HUES48 (cell line): ENCODE results near the gene NCOA6.
"Not testable (repeated sequence)": the region's sequence is repeated elsewhere in the genome, so short reads cannot be mapped to it uniquely, and the experiment has no call there.

Source experiments
- H3K27ac ChIP-seq: one replicate; pipeline ENCODE4 v1.7.0; 2013; ENCODE audit warnings: low read depth, low read length, inconsistent platforms
- H3K27me3 ChIP-seq: 2 replicates; pipeline ENCODE4 v1.6.1; 2013; ENCODE audit warnings: mild to moderate bottlenecking, low read length; ENCODE audit not compliant: control insufficient read depth, insufficient read depth
- H3K36me3 ChIP-seq: 2 replicates; pipeline ENCODE4 v1.6.1; 2013; ENCODE audit warnings: low read length; ENCODE audit not compliant: control insufficient read depth, insufficient read depth
- H3K4me1 ChIP-seq: 2 replicates; pipeline ENCODE4 v1.6.1; 2013; ENCODE audit warnings: mild to moderate bottlenecking, low read length; ENCODE audit not compliant: control insufficient read depth, insufficient read depth
- H3K4me3 ChIP-seq: 2 replicates; pipeline ENCODE4 v1.5.1; 2013; ENCODE audit warnings: mild to moderate bottlenecking, low read depth, low read length
- H3K9ac ChIP-seq: 2 replicates; pipeline ENCODE4 v1.6.1; 2013; ENCODE audit warnings: mild to moderate bottlenecking, low read depth, low read length, moderate library complexity
- H3K9me3 ChIP-seq: 2 replicates; pipeline ENCODE4 v1.6.1; 2013; ENCODE audit warnings: low read length; ENCODE audit not compliant: control insufficient read depth, insufficient read depth

The NCOA6 gene

GRCh38 chr20:34719242-34720017 is 106.0 kb downstream of the NCOA6 start:
- H3K9ac ChIP-seq, H3K4me3 ChIP-seq, H3K27me3 ChIP-seq, H3K27ac ChIP-seq, H3K9me3 ChIP-seq, H3K4me1 ChIP-seq, H3K36me3 ChIP-seq: not testable (repeated sequence)

GRCh38 chr20:34717230-34718095 is 108.0 kb downstream of the NCOA6 start:
- no peaks in the 10 kb centered on the region for H3K9me3 ChIP-seq
- no peaks in the 10 kb centered on the region for H3K27me3 ChIP-seq
- H3K36me3 ChIP-seq, result no peaks in the 10 kb centered on the region
- no peak overlapping the region for H3K27ac ChIP-seq
- H3K9ac ChIP-seq, result no peak overlapping the region
- no peak overlapping the region for H3K4me3 ChIP-seq
- no peaks in the 10 kb centered on the region for H3K4me1 ChIP-seq

GRCh38 chr20:34716921-34717229 is 108.6 kb downstream of the NCOA6 start:
- H3K9me3 ChIP-seq, result no peaks in the 10 kb centered on the region
- H3K27ac ChIP-seq, result no peak overlapping the region
- H3K4me3 ChIP-seq, result no peak overlapping the region
- H3K36me3 ChIP-seq, result no peaks in the 10 kb centered on the region
- no peak overlapping the region for H3K9ac ChIP-seq
- H3K4me1 ChIP-seq, result no peaks in the 10 kb centered on the region
- peaks cover under 1% of the 10 kb centered on the region; the same call in 1 of the 2 replicates for H3K27me3 ChIP-seq

GRCh38 chr20:34715384-34715783 is 110.1 kb downstream of the NCOA6 start:
- Histone ChIP-seq H3K36me3 (no peaks in the 10 kb centered on the region), H3K9me3 (no peaks in the 10 kb centered on the region), H3K4me1 (no peaks in the 10 kb centered on the region), H3K9ac (no peak overlapping the region), H3K27me3 (peaks cover 15% of the 10 kb centered on the region), H3K27ac (no peak overlapping the region), H3K4me3 (no peak overlapping the region)

DNA sequence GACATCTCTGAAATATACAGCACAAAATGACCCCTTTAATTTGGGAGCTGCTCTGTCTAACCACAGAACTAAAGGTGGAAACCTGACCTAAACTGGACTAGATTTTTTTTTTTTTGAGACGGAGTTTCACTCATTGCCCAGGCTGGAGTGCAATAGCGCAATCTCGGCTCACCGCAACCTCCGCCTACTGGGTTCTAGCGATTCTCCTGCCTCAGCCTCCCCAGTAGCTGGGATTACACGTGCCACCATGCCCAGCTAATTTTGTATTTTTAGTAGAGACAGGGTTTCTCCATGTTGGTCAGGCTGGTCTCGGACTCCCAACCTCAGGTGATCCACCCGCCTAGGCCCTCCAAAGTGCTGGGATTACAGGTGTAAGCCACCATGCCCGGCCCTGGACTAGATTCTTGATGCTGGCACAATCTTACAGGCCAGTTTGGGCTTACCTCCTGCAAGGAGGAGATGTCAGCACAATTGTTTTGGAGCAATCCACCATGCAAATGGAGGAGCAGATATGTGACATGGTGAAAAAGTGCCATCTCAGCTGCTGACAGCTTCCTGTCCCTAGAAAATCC is 111.4 kb downstream of the NCOA6 start:
- H3K27me3 ChIP-seq, result peaks cover 20% of the 10 kb centered on the region
- not testable (repeated sequence) for H3K36me3 ChIP-seq, H3K9ac ChIP-seq, H3K9me3 ChIP-seq, H3K27ac ChIP-seq, H3K4me3 ChIP-seq, H3K4me1 ChIP-seq

GRCh38 chr20:34713194-34713943 is 112.1 kb downstream of the NCOA6 start:
- Histone ChIP-seq H3K4me1 (0 out of 2 replicates have a peak, but pooled peaks cover 1% of the 10 kb centered on the region), H3K9me3 (no peaks in the 10 kb centered on the region), H3K27me3 (peaks cover 21% of the 10 kb centered on the region), H3K27ac (no peak overlapping the region), H3K36me3 (no peaks in the 10 kb centered on the region), H3K4me3 (no peak overlapping the region), H3K9ac (no peak overlapping the region)

GRCh38 chr20:34712525-34713192 is 112.8 kb downstream of the NCOA6 start:
- 0 out of 2 replicates have a peak, but pooled peaks cover 3% of the 10 kb centered on the region for H3K4me1 ChIP-seq
- H3K27ac ChIP-seq, result no peak overlapping the region
- no peaks in the 10 kb centered on the region for H3K9me3 ChIP-seq
- no peak overlapping the region for H3K9ac ChIP-seq
- peaks cover 23% of the 10 kb centered on the region for H3K27me3 ChIP-seq
- H3K36me3 ChIP-seq, result no peaks in the 10 kb centered on the region
- H3K4me3 ChIP-seq, result no peak overlapping the region

DNA sequence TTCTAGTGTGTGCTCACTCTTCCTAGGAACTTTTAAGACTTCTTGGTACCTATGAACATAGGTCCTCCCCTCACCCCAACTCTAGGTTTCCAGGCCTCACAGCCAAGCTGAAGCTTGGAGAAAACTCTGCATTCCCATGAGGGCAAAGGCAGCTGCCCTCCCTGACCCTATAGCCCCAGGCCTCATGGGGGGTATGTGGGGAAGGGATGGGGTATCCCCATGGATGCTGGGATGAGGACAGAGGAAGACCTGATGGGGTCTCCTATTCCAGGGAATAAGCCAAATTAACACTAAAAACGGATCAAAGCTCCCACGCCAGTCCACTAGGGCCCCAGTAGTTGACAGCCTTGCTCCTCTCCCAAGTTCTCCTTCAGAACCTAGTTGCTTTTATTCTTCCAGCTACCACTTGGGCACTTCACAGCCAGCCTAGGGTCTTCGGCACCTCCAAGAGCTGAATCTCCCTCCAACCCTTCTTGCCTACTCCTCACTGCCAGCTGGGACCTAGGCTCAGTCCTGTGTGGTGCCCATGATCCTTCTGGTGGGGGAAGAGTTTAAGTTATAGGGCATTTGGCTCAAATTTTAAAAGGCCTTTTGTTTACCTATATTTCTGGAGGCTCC is 113.5 kb downstream of the NCOA6 start:
- Histone ChIP-seq H3K4me3 (no peak overlapping the region), H3K27ac (no peak overlapping the region), H3K9me3 (no peaks in the 10 kb centered on the region), H3K36me3 (no peaks in the 10 kb centered on the region), H3K4me1 (0 out of 2 replicates have a peak, but pooled peaks cover 3% of the 10 kb centered on the region), H3K27me3 (peaks cover 23% of the 10 kb centered on the region), H3K9ac (no peak overlapping the region)

DNA sequence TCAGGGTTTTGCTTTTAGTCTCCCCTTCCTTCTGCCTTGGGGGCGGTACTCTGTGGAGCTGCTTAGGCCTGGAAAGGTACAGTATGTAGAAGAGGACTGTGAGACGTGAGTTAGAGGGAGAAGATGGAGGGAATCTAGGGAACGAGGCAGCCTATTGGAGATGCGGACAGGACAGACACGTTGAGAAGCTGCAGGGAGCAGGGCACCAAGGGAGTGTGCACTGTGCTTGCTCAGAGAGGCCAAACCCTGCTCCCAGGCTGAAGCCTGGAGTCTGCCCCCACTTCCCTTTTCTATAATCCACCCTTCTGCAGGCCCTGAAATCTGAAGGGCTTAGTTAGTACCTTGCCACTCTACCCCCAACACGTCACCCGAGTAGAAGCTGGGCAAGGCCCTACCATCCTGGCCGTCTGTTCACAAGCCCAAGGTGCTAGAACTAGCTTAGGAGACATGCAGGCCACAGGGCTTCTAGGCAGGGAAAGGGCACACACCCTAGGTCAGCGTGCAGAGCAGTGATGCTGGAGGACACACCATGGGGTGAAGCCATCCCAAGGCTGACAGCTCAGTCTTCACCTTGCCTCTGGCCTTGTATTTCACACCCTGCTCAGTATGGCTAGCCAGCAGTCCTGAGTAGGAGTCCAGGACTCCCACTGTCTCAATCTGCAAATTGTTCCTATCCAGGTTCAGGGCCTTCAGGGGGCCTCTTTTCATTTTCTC is 114.4 kb downstream of the NCOA6 start:
- Histone ChIP-seq H3K4me1 (0 out of 2 replicates have a peak, but pooled peaks cover 3% of the 10 kb centered on the region), H3K4me3 (no peak overlapping the region), H3K9me3 (no peaks in the 10 kb centered on the region), H3K9ac (no peak overlapping the region), H3K27ac (no peak overlapping the region), H3K36me3 (no peaks in the 10 kb centered on the region), H3K27me3 (peaks cover 23% of the 10 kb centered on the region)

DNA sequence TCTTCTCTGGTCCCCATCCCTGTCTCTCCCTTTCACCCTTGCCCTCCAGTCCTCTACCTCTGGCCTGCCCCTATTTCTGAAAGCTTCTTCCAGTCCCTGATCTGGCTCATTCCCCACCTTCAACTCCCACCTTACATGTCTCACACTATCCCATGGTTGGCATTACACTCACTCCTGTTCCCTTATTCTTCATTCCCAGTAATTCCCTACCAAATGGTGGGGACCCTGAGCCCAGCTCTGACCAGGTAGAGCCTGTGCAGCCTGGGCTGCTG is 114.9 kb downstream of the NCOA6 start:
- Histone ChIP-seq H3K4me1 (0 out of 2 replicates have a peak, but pooled peaks cover 3% of the 10 kb centered on the region), H3K9ac (no peak overlapping the region), H3K4me3 (peak overlapping the region; percentile 85), H3K36me3 (no peaks in the 10 kb centered on the region), H3K27ac (no peak overlapping the region), H3K27me3 (peaks cover 23% of the 10 kb centered on the region), H3K9me3 (no peaks in the 10 kb centered on the region)
